GM10266 (cell line): Measurements from ENCODE around the gene MEIOB.

Source experiments
- DNase-seq: peaks from one replicate; pipeline ENCODE4 v3.0.0; 2012; ENCODE audit errors: extremely low spot score
- CTCF ChIP-seq: IDR thresholded peaks from 2 replicates; pipeline ENCODE4 v1.5.1; 2012; ENCODE audit warnings: mild to moderate bottlenecking, low read depth; ENCODE audit not compliant: control insufficient read depth, insufficient read depth; ENCODE audit errors: missing control alignments

The MEIOB gene

GRCh38 chr16:1916640-1916990 lies 44.7 kb upstream of the MEIOB start:
- no peak for DNase-seq
- TF ChIP-seq CTCF: no peak

- TF ChIP-seq CTCF: no peak
Measured at GRCh38 chr16:1915732-1916639, 44.0 kb upstream of the MEIOB start.

GRCh38 chr16:1914988-1915387 lies 43.0 kb upstream of the MEIOB start:
- DNase-seq: no peak
- TF ChIP-seq CTCF: no peak

More at GRCh38 chr16:1915732-1916639, 44.0 kb upstream of the MEIOB start:
- DNase-seq: no peak

- no peak for TF ChIP-seq CTCF
- DNase-seq: no peak
Measured at GRCh38 chr16:1914084-1914608, 42.2 kb upstream of the MEIOB start.

GRCh38 chr16:1913327-1914083 lies 41.5 kb upstream of the MEIOB start:
- TF ChIP-seq CTCF: no peak
- no peak for DNase-seq

- no peak for TF ChIP-seq CTCF
- DNase-seq: no peak
Measured at GRCh38 chr16:1912215-1912543, 40.2 kb upstream of the MEIOB start.
